Naive thymus-derived CD4-positive, alpha-beta T cell (primary cell): ENCODE data around the gene CACNA1C. TPM values are rescaled to one million over a fixed set of nuclear protein-coding genes. Genes with fewer than 3 reads are reported as not detected.

Experiments
- ATAC-seq: fragments of 150-1000 bp; cut with Tn5 transposase; 2 replicates; pipeline ENCODE4 v1.10.0; 2021; ENCODE audit warnings: mild to moderate bottlenecking, moderate library complexity
- CTCF ChIA-PET: fragments of 350-600 bp; sonication (Branson Sonifier 250); formaldehyde crosslinking; loops from one replicate; lab custom pipeline; 2021; ENCODE audit warnings: antibody characterized with exemption; lab: Charles Lee
- POLR2A ChIA-PET: fragments of 350-600 bp; sonication (Branson Sonifier 250); formaldehyde crosslinking; loops from one replicate; lab custom pipeline; 2021; ENCODE audit warnings: antibody characterized with exemption, inconsistent platforms; lab: Charles Lee
- DNase-seq, 9 donors: peaks; one replicate each; pipeline versions ENCODE4 v3.0.0 to v3.0.0-alpha.2; 2020 to 2022; ENCODE audit warnings: mixed read lengths in 1 of 9
- H3K27ac ChIP-seq: one replicate; pipeline ENCODE4 v1.7.0; 2013; ENCODE audit warnings: mild to moderate bottlenecking, low read depth, low read length, moderate library complexity
- H3K27me3 ChIP-seq, 2 donors: one replicate each; pipeline ENCODE4 v1.7.0; 2013; ENCODE audit warnings: low read length in 2 of 2, mild to moderate bottlenecking in 2 of 2, moderate library complexity in 2 of 2; ENCODE audit not compliant: control insufficient read depth in 2 of 2, insufficient read depth in 2 of 2
- H3K36me3 ChIP-seq, 3 experiments: 1 replicate in 2 of 3; 2 replicates in 1 of 3; pipeline ENCODE4 v1.7.0; 2013; ENCODE audit warnings: low read length in 3 of 3, mild to moderate bottlenecking in 3 of 3, moderate library complexity in 1 of 3; ENCODE audit not compliant: insufficient read depth in 3 of 3, control insufficient read depth in 2 of 3
- H3K4me1 ChIP-seq, 2 donors: one replicate each; pipeline ENCODE4 v1.7.0; 2013; ENCODE audit warnings: low read length in 2 of 2, mild to moderate bottlenecking in 2 of 2, moderate library complexity in 1 of 2; ENCODE audit not compliant: control insufficient read depth in 2 of 2, insufficient read depth in 2 of 2
- H3K4me3 ChIP-seq: 2 replicates; pipeline ENCODE4 v1.7.0; 2013; ENCODE audit warnings: mild to moderate bottlenecking, low read length
- H3K9me3 ChIP-seq, 3 experiments: 1 replicate in 2 of 3; 2 replicates in 1 of 3; pipeline ENCODE4 v1.7.0; 2013; ENCODE audit warnings: low read length in 3 of 3; ENCODE audit not compliant: control insufficient read depth in 2 of 3
- H3K27ac Mint-ChIP-seq, 9 donors: one replicate each; pipeline ENCODE4 v1.8.0; 2020 to 2022; ENCODE audit warnings: mixed read lengths in 9 of 9, mild to moderate bottlenecking in 8 of 9, moderate library complexity in 5 of 9, inconsistent platforms in 2 of 9
- H3K27me3 Mint-ChIP-seq, 5 donors: one replicate each; pipeline ENCODE4 v1.8.0; 2021 to 2022; ENCODE audit warnings: mixed read lengths in 5 of 5, mild to moderate bottlenecking in 1 of 5
- H3K36me3 Mint-ChIP-seq, 5 donors: one replicate each; pipeline ENCODE4 v1.8.0; 2020 to 2022; ENCODE audit warnings: mixed read lengths in 5 of 5, mild to moderate bottlenecking in 3 of 5, inconsistent platforms in 1 of 5
- H3K4me1 Mint-ChIP-seq, 7 donors: one replicate each; pipeline ENCODE4 v1.8.0; 2020 to 2022; ENCODE audit warnings: mixed read lengths in 7 of 7, mild to moderate bottlenecking in 3 of 7, inconsistent platforms in 1 of 7
- H3K4me3 Mint-ChIP-seq, 10 donors: one replicate each; pipeline ENCODE4 v1.8.0; 2020 to 2022; ENCODE audit warnings: mild to moderate bottlenecking in 10 of 10, mixed read lengths in 10 of 10, moderate library complexity in 6 of 10, inconsistent platforms in 2 of 10
- H3K9me3 Mint-ChIP-seq, 11 donors: one replicate each; pipeline ENCODE4 v1.8.0; 2020 to 2022; ENCODE audit warnings: mixed read lengths in 11 of 11, mild to moderate bottlenecking in 4 of 11, inconsistent platforms in 1 of 11, moderate library complexity in 1 of 11
- intact Hi-C, 2 donors: fragments of 100-400 bp; cut with micrococcal nuclease; formaldehyde crosslinking; loops; one replicate each; pipeline ENCODE4 v1.15.1; 2023
- polyA plus RNA-seq, 2 donors: library from polyadenylated mRNA; unstranded; fragments of 300-500 nt; fragmentation: Illumina TruSeq; gene quantifications; one replicate each; pipeline ENCODE4 v1.2.3, GENCODE V29; 2021
- total RNA-seq, 6 experiments: library from RNA in 5 of 6; stranded (reverse) in 5 of 6; gene quantifications; 1 replicate in 5 of 6; 2 replicates in 1 of 6; pipeline ENCODE4 v1.2.3 and lab custom pipeline; 2021 to 2026

CACNA1C gene
- total and polyA plus RNA-seq, 7 experiments from 2014 or later: 0.04 to 0.48 (median 0.08) TPM

DNA sequence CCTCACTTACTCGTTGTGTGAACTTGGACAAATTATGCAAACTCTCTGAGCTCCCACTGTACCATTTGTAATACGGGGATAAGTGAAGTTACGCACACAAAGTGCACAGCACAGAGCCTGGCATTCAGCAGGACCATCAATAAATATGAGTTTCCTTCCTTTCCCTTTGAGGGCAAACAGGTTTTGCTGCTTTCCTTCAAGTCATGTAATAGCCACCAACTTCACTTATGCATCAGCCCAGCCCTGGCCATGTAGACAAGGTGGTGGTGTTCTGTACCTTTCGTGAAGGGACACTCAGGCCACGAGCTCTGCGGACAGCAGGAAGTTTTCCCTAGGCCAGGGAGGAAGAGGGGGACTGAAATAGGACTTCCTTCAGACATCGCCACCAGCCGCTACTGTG lies 272.7 kb downstream of the CACNA1C start:
- CTCF ChIA-PET: no interaction called here
- Histone ChIP-seq H3K4me1 (no peaks in the 10 kb centered on the region), H3K27ac (no peak overlapping the region), H3K36me3 (no peaks in the 10 kb centered on the region), H3K27me3 (no peaks in the 10 kb centered on the region), H3K9me3 (no peaks in the 10 kb centered on the region), H3K4me3 (no peak overlapping the region)
- POLR2A ChIA-PET: no interaction called here
- H3K27me3 Mint-ChIP-seq: peaks cover 28 to 41% (median 29%) of the 10 kb centered on the region in 5 donors
- H3K4me1 Mint-ChIP-seq: peaks cover 0 to 4% (median 0%) of the 10 kb centered on the region in 7 donors
- ATAC-seq (no peak), DNase-seq (no peak)
- H3K9me3 Mint-ChIP-seq: no peaks in the 10 kb centered on the region
- H3K4me3 Mint-ChIP-seq: no peak overlapping the region
- intact Hi-C loops: no loop called here
- no peaks in the 10 kb centered on the region for H3K36me3 Mint-ChIP-seq
- H3K27ac Mint-ChIP-seq: no peak overlapping the region

DNA sequence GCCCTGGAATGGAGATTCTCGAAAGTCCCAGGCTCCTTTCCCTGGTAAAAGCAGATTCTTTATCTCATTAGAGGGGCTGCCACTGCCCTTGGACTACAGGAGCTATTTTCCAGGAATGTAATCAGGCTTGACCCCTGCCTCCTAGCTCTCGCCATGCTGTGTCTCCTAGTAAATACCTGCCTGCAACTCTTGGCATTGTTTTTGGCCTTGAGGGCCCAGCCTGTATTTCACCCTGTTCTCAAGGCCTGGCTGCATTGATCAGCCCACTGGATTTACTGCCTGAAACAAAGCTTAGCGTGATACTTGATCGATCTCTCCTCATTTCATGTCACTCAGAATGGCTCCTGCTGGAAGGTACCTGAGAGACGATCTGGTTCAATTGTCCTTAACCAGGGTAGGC lies 273.7 kb downstream of the CACNA1C start:
- H3K27ac ChIP-seq: no peak overlapping the region
- H3K9me3 ChIP-seq: no peaks in the 10 kb centered on the region
- ATAC-seq: no peak
- H3K27me3 ChIP-seq: no peaks in the 10 kb centered on the region
- Mint-ChIP-seq H3K27me3 (peaks cover 22 to 44% (median 28%) of the 10 kb centered on the region in 5 donors), H3K9me3 (peaks cover 0 to 1% (median 0%) of the 10 kb centered on the region in 11 donors), H3K4me3 (no peak overlapping the region), H3K4me1 (peaks cover 0 to 4% (median 0%) of the 10 kb centered on the region in 7 donors), H3K36me3 (no peaks in the 10 kb centered on the region), H3K27ac (no peak overlapping the region)
- DNase-seq: no peak
- ChIA-PET POLR2A (no interaction called here), CTCF (interaction anchor here (0.6 kb wide), 1 partner anchor 393 kb away, joined by 3 read pairs; no protein-coding TSS in a partner anchor)
- intact Hi-C loops: no loop called here
- H3K4me1 ChIP-seq: no peaks in the 10 kb centered on the region
- H3K4me3 ChIP-seq: no peak overlapping the region
- no peaks in the 10 kb centered on the region for H3K36me3 ChIP-seq

DNA sequence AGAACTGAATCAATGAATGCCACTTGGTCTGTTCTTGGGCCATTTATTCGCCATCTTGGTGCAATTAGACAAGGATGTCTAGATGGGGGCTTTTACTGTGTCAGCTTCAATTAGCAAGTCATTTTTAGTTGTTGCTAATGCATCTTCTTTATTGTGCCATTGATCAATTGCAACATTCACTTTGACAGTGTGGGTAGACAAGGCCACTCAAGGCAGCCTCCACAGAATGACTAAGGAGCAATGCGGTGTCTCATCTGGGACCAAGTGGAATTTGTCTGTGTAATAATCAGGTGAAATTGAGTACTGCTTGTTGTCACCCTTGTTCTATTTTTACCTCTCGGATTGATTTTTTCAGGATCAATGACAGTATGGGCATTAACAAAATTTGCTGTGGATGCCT lies 275.9 kb downstream of the CACNA1C start:
- POLR2A ChIA-PET: no interaction called here
- H3K36me3 ChIP-seq: no peaks in the 10 kb centered on the region
- peaks cover 9 to 32% (median 16%) of the 10 kb centered on the region in 5 donors for H3K27me3 Mint-ChIP-seq
- H3K4me1 Mint-ChIP-seq: no peaks in the 10 kb centered on the region
- no peak overlapping the region for H3K4me3 ChIP-seq
- H3K27ac ChIP-seq: no peak overlapping the region
- no peaks in the 10 kb centered on the region for H3K36me3 Mint-ChIP-seq
- H3K9me3 ChIP-seq: no peaks in the 10 kb centered on the region
- H3K4me1 ChIP-seq: no peaks in the 10 kb centered on the region
- CTCF ChIA-PET: no interaction called here
- H3K27ac Mint-ChIP-seq: no peak overlapping the region
- H3K9me3 Mint-ChIP-seq: peaks cover 0 to 1% (median 0%) of the 10 kb centered on the region in 11 donors
- no peaks in the 10 kb centered on the region for H3K27me3 ChIP-seq
- H3K4me3 Mint-ChIP-seq: no peak overlapping the region
- intact Hi-C loops: no loop called here
- DNase-seq (no peak), ATAC-seq (no peak)

DNA sequence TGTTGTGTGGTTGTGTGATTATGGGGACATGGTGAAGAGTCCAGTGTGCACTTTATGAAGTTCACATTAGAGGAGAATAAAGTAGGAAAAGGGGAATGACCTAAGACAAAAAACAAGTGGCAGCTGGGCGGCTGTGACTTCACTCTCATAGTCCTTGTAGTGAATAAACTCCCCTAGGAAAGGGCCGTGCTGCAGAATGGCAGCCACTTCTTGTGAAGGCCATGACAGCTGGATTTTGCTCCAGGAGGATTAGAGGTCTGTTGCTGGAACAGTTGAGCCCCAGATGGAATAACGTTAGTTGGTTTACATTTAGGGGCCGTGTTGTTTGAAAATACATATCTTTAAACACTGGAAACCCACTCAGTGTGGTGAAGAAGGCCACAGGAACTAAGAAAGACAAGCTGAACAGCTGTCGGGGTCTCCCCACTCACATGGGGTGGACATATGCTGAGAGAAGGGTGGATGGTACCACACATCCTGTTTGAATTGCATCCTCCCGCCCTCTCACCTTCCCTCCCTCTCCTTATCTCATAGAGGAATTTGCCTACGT lies 276.9 kb downstream of the CACNA1C start:
- no peaks in the 10 kb centered on the region for H3K4me1 ChIP-seq
- no peaks in the 10 kb centered on the region for H3K9me3 ChIP-seq
- H3K27ac ChIP-seq: no peak overlapping the region
- no peak overlapping the region for H3K27ac Mint-ChIP-seq
- H3K4me1 Mint-ChIP-seq: no peaks in the 10 kb centered on the region
- intact Hi-C loops: no loop called here
- H3K36me3 ChIP-seq: no peaks in the 10 kb centered on the region
- no peak overlapping the region for H3K4me3 Mint-ChIP-seq
- H3K27me3 Mint-ChIP-seq: peaks cover 7 to 29% (median 15%) of the 10 kb centered on the region in 5 donors
- DNase-seq (no peak), ATAC-seq (no peak)
- no peaks in the 10 kb centered on the region for H3K27me3 ChIP-seq
- ChIA-PET POLR2A (no interaction called here), CTCF (no interaction called here)
- no peaks in the 10 kb centered on the region for H3K36me3 Mint-ChIP-seq
- no peak overlapping the region for H3K4me3 ChIP-seq
- peaks cover 0 to 1% (median 0%) of the 10 kb centered on the region in 11 donors for H3K9me3 Mint-ChIP-seq

DNA sequence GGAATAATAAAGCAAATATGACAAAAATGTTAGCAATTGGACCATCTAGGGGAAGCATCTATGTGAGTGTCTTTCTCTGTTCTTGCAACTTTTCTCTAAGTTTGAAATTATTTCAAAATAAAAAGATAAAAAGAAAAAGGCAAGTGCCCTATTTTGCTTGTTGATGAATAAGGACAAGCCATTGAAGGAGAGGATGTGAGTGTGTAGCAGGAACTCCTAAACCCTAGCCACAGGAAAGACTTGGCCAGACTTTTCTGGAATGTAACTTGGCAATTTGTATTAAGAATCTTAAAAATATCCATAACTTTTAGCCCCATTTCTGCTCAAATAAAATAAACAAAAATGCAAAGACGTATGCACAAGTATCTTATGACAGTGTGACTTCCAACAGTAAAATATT lies 279.4 kb downstream of the CACNA1C start:
- CTCF ChIA-PET: no interaction called here
- Histone ChIP-seq H3K9me3 (no peaks in the 10 kb centered on the region), H3K27me3 (no peaks in the 10 kb centered on the region), H3K4me3 (no peak overlapping the region), H3K36me3 (no peaks in the 10 kb centered on the region), H3K4me1 (no peaks in the 10 kb centered on the region), H3K27ac (no peak overlapping the region)
- intact Hi-C loops: no loop called here
- Mint-ChIP-seq H3K4me1 (peaks cover 0 to 3% (median 0%) of the 10 kb centered on the region in 7 donors), H3K4me3 (no peak overlapping the region), H3K27me3 (peaks cover 0 to 22% (median 12%) of the 10 kb centered on the region in 5 donors), H3K27ac (no peak overlapping the region), H3K36me3 (no peaks in the 10 kb centered on the region), H3K9me3 (peaks cover 0 to 1% (median 0%) of the 10 kb centered on the region in 11 donors)
- DNase-seq (no peak), ATAC-seq (no peak)
- POLR2A ChIA-PET: no interaction called here

DNA sequence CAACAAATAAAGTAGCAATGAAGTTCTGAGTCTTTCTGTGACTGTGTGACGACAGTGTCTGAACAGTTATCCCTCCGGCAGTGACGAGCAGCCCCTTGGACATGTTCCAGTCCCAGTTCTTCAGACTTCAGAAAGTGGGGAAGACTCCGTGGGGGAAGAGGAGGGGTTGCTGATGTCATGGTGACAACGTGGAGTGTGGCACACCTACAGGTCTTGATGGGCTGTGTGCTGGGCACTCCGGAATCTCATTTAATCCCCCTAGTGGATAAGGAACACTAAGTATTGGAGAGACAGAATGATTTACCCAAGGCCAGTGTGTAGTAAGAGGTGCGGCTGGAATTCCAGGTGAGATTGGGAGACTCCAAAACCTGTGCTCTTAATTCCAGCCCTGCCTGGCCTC lies 280.2 kb downstream of the CACNA1C start:
- no peak overlapping the region for H3K27ac ChIP-seq
- no peak overlapping the region for H3K4me3 ChIP-seq
- Mint-ChIP-seq H3K4me3 (no peak overlapping the region), H3K9me3 (peaks cover 0 to 1% (median 0%) of the 10 kb centered on the region in 11 donors), H3K27ac (no peak overlapping the region), H3K4me1 (peaks cover 0 to 3% (median 0%) of the 10 kb centered on the region in 7 donors), H3K36me3 (no peaks in the 10 kb centered on the region), H3K27me3 (peaks cover 0 to 21% (median 12%) of the 10 kb centered on the region in 5 donors)
- ATAC-seq: no peak
- intact Hi-C loops: no loop called here
- H3K4me1 ChIP-seq: no peaks in the 10 kb centered on the region
- H3K36me3 ChIP-seq: no peaks in the 10 kb centered on the region
- CTCF ChIA-PET: no interaction called here
- no peaks in the 10 kb centered on the region for H3K27me3 ChIP-seq
- no peaks in the 10 kb centered on the region for H3K9me3 ChIP-seq
- no peak for DNase-seq
- POLR2A ChIA-PET: no interaction called here
